ENCODE measurements around the gene CDK6. TPM values are rescaled to one million over a fixed set of nuclear protein-coding genes. Genes with fewer than 3 reads are reported as not detected.

The CDK6 gene
- total RNA-seq, 2 donors from 2014 or later = 28.5 to 36.6 TPM

GRCh38 chr7:92674379-92674778 is 162.0 kb downstream of the CDK6 start:
- no peak for TF ChIP-seq CTCF (conservative IDR thresholded peaks at IDR 0.05)
- Histone ChIP-seq H3K4me1 (ENCODE audit: control insufficient read depth, insufficient read depth, low read length) (no peaks in the 10 kb centered on the region), H3K9me3 (ENCODE audit: control insufficient read depth, low read length) (no peaks in the 10 kb centered on the region), H3K27me3 (ENCODE audit: control insufficient read depth, insufficient read depth, low read length, poor library complexity, severe bottlenecking) (no peaks in the 10 kb centered on the region), H3K36me3 (ENCODE audit: control insufficient read depth, insufficient read depth, low read length) (peaks cover 23% of the 10 kb centered on the region), H3K4me3 (ENCODE audit: low read length) (no peak overlapping the region), H3K9ac (ENCODE audit: extremely low read depth, low read length, poor library complexity, severe bottlenecking) (no peak overlapping the region), H3K27ac (ENCODE audit: low read depth, low read length) (no peak overlapping the region)
- no peak for DNase-seq
- H3K4me1 Mint-ChIP-seq = peaks cover 5% of the 10 kb centered on the region
- H3K27ac Mint-ChIP-seq = no peak overlapping the region
- H3K4me3 Mint-ChIP-seq = no peak overlapping the region
- no peaks in the 10 kb centered on the region for H3K27me3 Mint-ChIP-seq (ENCODE audit: insufficient read depth)
- no peaks in the 10 kb centered on the region for H3K9me3 Mint-ChIP-seq
- no peaks in the 10 kb centered on the region for H3K36me3 Mint-ChIP-seq (ENCODE audit: low read depth)

- no peaks in the 10 kb centered on the region for H3K9me3 Mint-ChIP-seq
- Histone ChIP-seq H3K4me3 (ENCODE audit: low read length) (no peak overlapping the region), H3K4me1 (ENCODE audit: control insufficient read depth, insufficient read depth, low read length) (no peaks in the 10 kb centered on the region), H3K9ac (ENCODE audit: extremely low read depth, low read length, poor library complexity, severe bottlenecking) (no peak overlapping the region), H3K9me3 (ENCODE audit: control insufficient read depth, low read length) (no peaks in the 10 kb centered on the region), H3K27me3 (ENCODE audit: control insufficient read depth, insufficient read depth, low read length, poor library complexity, severe bottlenecking) (no peaks in the 10 kb centered on the region), H3K36me3 (ENCODE audit: control insufficient read depth, insufficient read depth, low read length) (peaks cover 23% of the 10 kb centered on the region), H3K27ac (ENCODE audit: low read depth, low read length) (no peak overlapping the region)
- H3K4me1 Mint-ChIP-seq = peaks cover 2% of the 10 kb centered on the region
- no peak for TF ChIP-seq CTCF (conservative IDR thresholded peaks at IDR 0.05)
- no peaks in the 10 kb centered on the region for H3K27me3 Mint-ChIP-seq (ENCODE audit: insufficient read depth)
- peaks cover 3% of the 10 kb centered on the region for H3K36me3 Mint-ChIP-seq (ENCODE audit: low read depth)
- no peak overlapping the region for H3K4me3 Mint-ChIP-seq
- 93 to 98% methylated on average over 4 to 6 of the region's 6 CpGs for WGBS, 2 experiments (ENCODE audit: insufficient coverage in 1 of 2, insufficient read length in 1 of 2)
- H3K27ac Mint-ChIP-seq = no peak overlapping the region
- DNase-seq = no peak
These were observed 164.7 kb downstream of the CDK6 start for GRCh38 chr7:92671505-92672169.

GRCh38 chr7:92670204-92670851 is 166.0 kb downstream of the CDK6 start:
- Mint-ChIP-seq H3K27ac (no peak overlapping the region), H3K36me3 (ENCODE audit: low read depth) (peaks cover 3% of the 10 kb centered on the region), H3K27me3 (ENCODE audit: insufficient read depth) (no peaks in the 10 kb centered on the region), H3K4me1 (peaks cover 2% of the 10 kb centered on the region), H3K9me3 (no peaks in the 10 kb centered on the region), H3K4me3 (no peak overlapping the region)
- no peak for DNase-seq
- Histone ChIP-seq H3K9me3 (ENCODE audit: control insufficient read depth, low read length) (no peaks in the 10 kb centered on the region), H3K9ac (ENCODE audit: extremely low read depth, low read length, poor library complexity, severe bottlenecking) (no peak overlapping the region), H3K36me3 (ENCODE audit: control insufficient read depth, insufficient read depth, low read length) (peaks cover 31% of the 10 kb centered on the region), H3K4me3 (ENCODE audit: low read length) (no peak overlapping the region), H3K27me3 (ENCODE audit: control insufficient read depth, insufficient read depth, low read length, poor library complexity, severe bottlenecking) (no peaks in the 10 kb centered on the region), H3K4me1 (ENCODE audit: control insufficient read depth, insufficient read depth, low read length) (no peaks in the 10 kb centered on the region), H3K27ac (ENCODE audit: low read depth, low read length) (no peak overlapping the region)
- WGBS, 2 experiments (ENCODE audit: insufficient coverage in 1 of 2, insufficient read length in 1 of 2) = 90 to 100% methylated on average over 1 to 2 of the region's 2 CpGs
- TF ChIP-seq CTCF (conservative IDR thresholded peaks at IDR 0.05) = no peak
